Peyer's patch (tissue), 4 donors: ENCODE data around the gene VAV1. TPM values are rescaled to one million over a fixed set of nuclear protein-coding genes. Genes with fewer than 3 reads are reported as not detected.

Source experiments
- DNase-seq, 3 donors: peaks; one replicate each; pipeline ENCODE4 v3.0.0-alpha.2; 2017 to 2019
- H3K27ac ChIP-seq, 4 donors: fragments of 200-600 bp; sonication (generic); one replicate each; pipeline ENCODE4 v1.5.1; 2016 to 2019
- H3K27me3 ChIP-seq, 2 donors: fragments of 200-600 bp; sonication (generic); one replicate each; pipeline ENCODE4 v1.5.1; 2019
- H3K36me3 ChIP-seq, 3 donors: fragments of 200-600 bp; sonication (generic); one replicate each; pipeline ENCODE4 v1.5.1; 2016 to 2019
- H3K4me1 ChIP-seq, 4 donors: fragments of 200-600 bp; sonication (generic); one replicate each; pipeline ENCODE4 v1.5.1; 2016 to 2019
- H3K4me3 ChIP-seq, 4 donors: fragments of 200-600 bp; sonication (generic); 1 replicate in 3 of 4; 2 replicates in 1 of 4; pipeline ENCODE4 v1.5.1; 2016 to 2019; ENCODE audit warnings: mild to moderate bottlenecking in 1 of 4
- H3K9me3 ChIP-seq, 4 donors: fragments of 200-600 bp; sonication (generic); one replicate each; pipeline ENCODE4 v1.5.1; 2016 to 2019; ENCODE audit warnings: mild to moderate bottlenecking in 1 of 4
- POLR2A ChIP-seq, 2 donors: fragments of 450-650 bp; IDR thresholded peaks; one replicate each; pipeline ENCODE4 v1.5.1; 2017; ENCODE audit warnings: antibody characterized with exemption in 2 of 2, mild to moderate bottlenecking in 2 of 2, moderate library complexity in 2 of 2
- total RNA-seq, 4 donors: library from RNA; depleted of rRNA; stranded (reverse); fragments of >200 nt; gene quantifications; one replicate each; pipeline ENCODE4 v1.1.0, GENCODE V29; 2016
- TF ChIP-seq, protein P1 (sequence below), 6 experiments: fragments of 450-650 bp in 4 of 6; fragments of 200-600 bp in 2 of 6; sonication (generic) in 1 of 6; IDR thresholded peaks; one replicate each; pipeline ENCODE4 v1.5.1; 2017 to 2019; ENCODE audit warnings: antibody characterized with exemption in 6 of 6, mild to moderate bottlenecking in 3 of 6, moderate library complexity in 1 of 6

Gene VAV1
- total RNA-seq, 4 donors from 2014 or later: 7.0 to 57.8 (median 7.7) TPM

DNA sequence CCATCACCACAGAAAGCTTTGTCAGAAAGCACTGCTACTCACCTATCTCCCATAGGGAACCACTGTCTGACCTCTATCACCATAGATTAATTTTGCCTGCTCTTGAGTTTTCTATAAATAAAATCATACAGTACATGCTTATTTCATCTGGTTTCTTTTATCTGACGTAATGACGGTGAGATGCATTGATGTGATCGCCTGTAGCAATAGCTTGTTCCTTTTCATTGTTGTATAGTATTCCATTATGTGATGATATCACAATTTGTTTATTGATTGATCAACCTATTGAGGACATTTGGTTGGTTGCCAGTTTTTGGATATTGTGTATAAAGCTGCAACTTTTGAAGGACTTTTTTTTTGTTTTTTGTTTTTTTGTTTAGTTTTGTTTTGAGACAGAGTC, 63.0 kb downstream of the VAV1 start:
- no peaks in the 10 kb centered on the region for H3K9me3 ChIP-seq
- no peak overlapping the region for H3K4me3 ChIP-seq
- DNase-seq: no peak
- TF ChIP-seq POLR2A (IDR thresholded peaks at IDR 0.05): no peak
- TF ChIP-seq, protein P1, sequence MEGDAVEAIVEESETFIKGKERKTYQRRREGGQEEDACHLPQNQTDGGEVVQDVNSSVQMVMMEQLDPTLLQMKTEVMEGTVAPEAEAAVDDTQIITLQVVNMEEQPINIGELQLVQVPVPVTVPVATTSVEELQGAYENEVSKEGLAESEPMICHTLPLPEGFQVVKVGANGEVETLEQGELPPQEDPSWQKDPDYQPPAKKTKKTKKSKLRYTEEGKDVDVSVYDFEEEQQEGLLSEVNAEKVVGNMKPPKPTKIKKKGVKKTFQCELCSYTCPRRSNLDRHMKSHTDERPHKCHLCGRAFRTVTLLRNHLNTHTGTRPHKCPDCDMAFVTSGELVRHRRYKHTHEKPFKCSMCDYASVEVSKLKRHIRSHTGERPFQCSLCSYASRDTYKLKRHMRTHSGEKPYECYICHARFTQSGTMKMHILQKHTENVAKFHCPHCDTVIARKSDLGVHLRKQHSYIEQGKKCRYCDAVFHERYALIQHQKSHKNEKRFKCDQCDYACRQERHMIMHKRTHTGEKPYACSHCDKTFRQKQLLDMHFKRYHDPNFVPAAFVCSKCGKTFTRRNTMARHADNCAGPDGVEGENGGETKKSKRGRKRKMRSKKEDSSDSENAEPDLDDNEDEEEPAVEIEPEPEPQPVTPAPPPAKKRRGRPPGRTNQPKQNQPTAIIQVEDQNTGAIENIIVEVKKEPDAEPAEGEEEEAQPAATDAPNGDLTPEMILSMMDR (IDR thresholded peaks at IDR 0.05): no peak
- no peak overlapping the region for H3K27ac ChIP-seq
- no peaks in the 10 kb centered on the region for H3K4me1 ChIP-seq
- no peaks in the 10 kb centered on the region for H3K27me3 ChIP-seq
- H3K36me3 ChIP-seq: no peaks in the 10 kb centered on the region

DNA sequence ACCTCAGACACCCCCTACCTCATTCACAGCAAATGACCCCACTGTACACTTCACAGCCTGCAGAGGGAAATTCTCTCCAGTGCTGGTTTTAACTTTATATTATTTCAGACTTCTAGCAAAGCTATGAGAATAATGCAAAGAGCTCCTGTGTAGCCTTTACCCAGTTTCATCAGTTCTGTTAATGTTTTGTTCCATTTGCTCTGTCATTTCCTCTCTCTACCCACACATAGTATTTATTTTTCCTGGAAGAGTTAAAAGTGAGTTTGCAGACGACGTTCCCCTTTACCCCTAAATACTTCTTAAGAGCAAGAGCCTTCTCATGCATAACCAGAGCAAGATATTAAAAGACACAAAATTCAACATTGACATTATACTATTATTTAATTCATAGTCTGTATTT, 65.0 kb downstream of the VAV1 start:
- Histone ChIP-seq H3K27ac (no peak overlapping the region), H3K9me3 (no peaks in the 10 kb centered on the region), H3K4me3 (no peak overlapping the region), H3K27me3 (no peaks in the 10 kb centered on the region), H3K36me3 (no peaks in the 10 kb centered on the region), H3K4me1 (no peaks in the 10 kb centered on the region)
- no peak for DNase-seq
- TF ChIP-seq, protein P1 (IDR thresholded peaks at IDR 0.05): no peak
- TF ChIP-seq POLR2A (IDR thresholded peaks at IDR 0.05): no peak

DNA sequence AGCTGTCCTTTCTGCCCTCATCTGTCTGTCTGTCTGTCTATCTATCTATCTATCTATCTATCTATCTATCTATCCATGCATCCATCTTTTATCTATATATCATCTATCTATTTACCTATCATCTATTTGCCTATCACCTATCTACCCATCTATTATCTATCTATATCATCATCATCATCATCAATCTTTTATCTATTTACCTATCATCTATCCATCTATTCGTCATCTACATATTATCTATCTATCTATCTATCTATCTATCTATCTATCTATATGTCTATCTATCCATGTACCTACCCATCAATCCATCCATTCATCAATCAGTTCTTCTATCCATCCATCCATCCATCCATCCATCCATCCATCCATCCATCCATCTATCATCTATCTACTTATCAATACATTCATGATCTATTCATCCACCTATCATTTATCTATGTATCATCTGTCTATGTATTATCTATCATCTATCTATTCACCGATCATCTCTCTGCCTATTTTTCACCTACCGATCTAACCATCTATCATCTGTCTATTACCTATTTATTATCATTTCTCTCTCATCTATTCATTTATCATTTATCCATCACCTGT, 65.7 kb downstream of the VAV1 start:
- H3K4me1 ChIP-seq: no peaks in the 10 kb centered on the region
- no peaks in the 10 kb centered on the region for H3K36me3 ChIP-seq
- H3K27me3 ChIP-seq: no peaks in the 10 kb centered on the region
- no peak overlapping the region for H3K4me3 ChIP-seq
- no peaks in the 10 kb centered on the region for H3K9me3 ChIP-seq
- TF ChIP-seq, protein P1 (IDR thresholded peaks at IDR 0.05): no peak
- TF ChIP-seq POLR2A (IDR thresholded peaks at IDR 0.05): no peak
- H3K27ac ChIP-seq: no peak overlapping the region
- no peak for DNase-seq

- H3K4me1 ChIP-seq: no peaks in the 10 kb centered on the region
- no peaks in the 10 kb centered on the region for H3K9me3 ChIP-seq
- DNase-seq: no peak
- H3K27me3 ChIP-seq: no peaks in the 10 kb centered on the region
- TF ChIP-seq POLR2A (IDR thresholded peaks at IDR 0.05): no peak
- TF ChIP-seq, protein P1 (IDR thresholded peaks at IDR 0.05): no peak
- H3K36me3 ChIP-seq: no peaks in the 10 kb centered on the region
- no peak overlapping the region for H3K27ac ChIP-seq
- no peak overlapping the region for H3K4me3 ChIP-seq
Observed at GRCh38 chr19:6842871-6843607, 70.5 kb downstream of the VAV1 start.

GRCh38 chr19:6847828-6848200, 75.3 kb downstream of the VAV1 start:
- Histone ChIP-seq H3K4me1 (no peaks in the 10 kb centered on the region), H3K4me3 (no peak overlapping the region), H3K27me3 (no peaks in the 10 kb centered on the region), H3K36me3 (no peaks in the 10 kb centered on the region), H3K9me3 (no peaks in the 10 kb centered on the region), H3K27ac (no peak overlapping the region)
- no peak for DNase-seq
- TF ChIP-seq POLR2A (IDR thresholded peaks at IDR 0.05): no peak
- TF ChIP-seq, protein P1 (IDR thresholded peaks at IDR 0.05): no peak
